DND-41 (cell line): Measurements from ENCODE around the gene PCNA.

ENCODE experiments used
- EZH2 ChIP-seq: IDR thresholded peaks from 3 replicates; pipeline ENCODE4 v1.6.1; 2012; ENCODE audit warnings: borderline replicate concordance, low read depth, mild to moderate bottlenecking, moderate library complexity, low read length, inconsistent platforms; ENCODE audit not compliant: severe bottlenecking
- TF ChIP-seq, protein P1 (sequence below): IDR thresholded peaks from 2 replicates; pipeline ENCODE4 v1.5.1; 2012; ENCODE audit warnings: borderline replicate concordance, low read length, moderate library complexity, mild to moderate bottlenecking; ENCODE audit not compliant: poor library complexity, severe bottlenecking; ENCODE audit errors: extremely low read depth

DNA sequence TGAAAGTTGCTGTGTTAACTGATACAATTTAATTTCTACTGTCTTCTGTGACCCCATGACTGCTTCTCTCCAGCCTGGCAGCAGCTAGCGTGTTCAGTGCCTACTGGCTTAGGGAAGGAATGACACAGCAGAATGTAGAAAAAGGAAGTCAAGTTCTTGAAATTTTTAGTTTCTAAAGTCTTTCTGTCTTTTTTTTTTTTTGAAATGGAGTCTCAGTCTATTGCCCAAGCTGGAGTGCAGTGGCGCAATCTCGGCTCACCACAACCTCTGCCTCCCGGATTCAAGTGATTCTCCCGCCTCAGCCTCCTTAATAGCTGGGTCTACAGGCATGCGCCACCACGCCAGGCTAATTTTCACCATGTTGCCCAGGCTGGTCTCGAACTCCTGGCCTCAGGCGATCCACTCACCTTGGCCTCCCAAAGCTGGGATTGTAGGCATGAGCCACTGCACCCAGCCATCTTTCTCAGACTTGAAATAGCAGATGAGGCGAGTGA lies 39.3 kb downstream of the PCNA start:
- TF ChIP-seq, protein P1, sequence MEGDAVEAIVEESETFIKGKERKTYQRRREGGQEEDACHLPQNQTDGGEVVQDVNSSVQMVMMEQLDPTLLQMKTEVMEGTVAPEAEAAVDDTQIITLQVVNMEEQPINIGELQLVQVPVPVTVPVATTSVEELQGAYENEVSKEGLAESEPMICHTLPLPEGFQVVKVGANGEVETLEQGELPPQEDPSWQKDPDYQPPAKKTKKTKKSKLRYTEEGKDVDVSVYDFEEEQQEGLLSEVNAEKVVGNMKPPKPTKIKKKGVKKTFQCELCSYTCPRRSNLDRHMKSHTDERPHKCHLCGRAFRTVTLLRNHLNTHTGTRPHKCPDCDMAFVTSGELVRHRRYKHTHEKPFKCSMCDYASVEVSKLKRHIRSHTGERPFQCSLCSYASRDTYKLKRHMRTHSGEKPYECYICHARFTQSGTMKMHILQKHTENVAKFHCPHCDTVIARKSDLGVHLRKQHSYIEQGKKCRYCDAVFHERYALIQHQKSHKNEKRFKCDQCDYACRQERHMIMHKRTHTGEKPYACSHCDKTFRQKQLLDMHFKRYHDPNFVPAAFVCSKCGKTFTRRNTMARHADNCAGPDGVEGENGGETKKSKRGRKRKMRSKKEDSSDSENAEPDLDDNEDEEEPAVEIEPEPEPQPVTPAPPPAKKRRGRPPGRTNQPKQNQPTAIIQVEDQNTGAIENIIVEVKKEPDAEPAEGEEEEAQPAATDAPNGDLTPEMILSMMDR = no peak
- TF ChIP-seq EZH2 = no peak
